Measurements from ENCODE around the gene MYO9B.

MYO9B gene, protein sequence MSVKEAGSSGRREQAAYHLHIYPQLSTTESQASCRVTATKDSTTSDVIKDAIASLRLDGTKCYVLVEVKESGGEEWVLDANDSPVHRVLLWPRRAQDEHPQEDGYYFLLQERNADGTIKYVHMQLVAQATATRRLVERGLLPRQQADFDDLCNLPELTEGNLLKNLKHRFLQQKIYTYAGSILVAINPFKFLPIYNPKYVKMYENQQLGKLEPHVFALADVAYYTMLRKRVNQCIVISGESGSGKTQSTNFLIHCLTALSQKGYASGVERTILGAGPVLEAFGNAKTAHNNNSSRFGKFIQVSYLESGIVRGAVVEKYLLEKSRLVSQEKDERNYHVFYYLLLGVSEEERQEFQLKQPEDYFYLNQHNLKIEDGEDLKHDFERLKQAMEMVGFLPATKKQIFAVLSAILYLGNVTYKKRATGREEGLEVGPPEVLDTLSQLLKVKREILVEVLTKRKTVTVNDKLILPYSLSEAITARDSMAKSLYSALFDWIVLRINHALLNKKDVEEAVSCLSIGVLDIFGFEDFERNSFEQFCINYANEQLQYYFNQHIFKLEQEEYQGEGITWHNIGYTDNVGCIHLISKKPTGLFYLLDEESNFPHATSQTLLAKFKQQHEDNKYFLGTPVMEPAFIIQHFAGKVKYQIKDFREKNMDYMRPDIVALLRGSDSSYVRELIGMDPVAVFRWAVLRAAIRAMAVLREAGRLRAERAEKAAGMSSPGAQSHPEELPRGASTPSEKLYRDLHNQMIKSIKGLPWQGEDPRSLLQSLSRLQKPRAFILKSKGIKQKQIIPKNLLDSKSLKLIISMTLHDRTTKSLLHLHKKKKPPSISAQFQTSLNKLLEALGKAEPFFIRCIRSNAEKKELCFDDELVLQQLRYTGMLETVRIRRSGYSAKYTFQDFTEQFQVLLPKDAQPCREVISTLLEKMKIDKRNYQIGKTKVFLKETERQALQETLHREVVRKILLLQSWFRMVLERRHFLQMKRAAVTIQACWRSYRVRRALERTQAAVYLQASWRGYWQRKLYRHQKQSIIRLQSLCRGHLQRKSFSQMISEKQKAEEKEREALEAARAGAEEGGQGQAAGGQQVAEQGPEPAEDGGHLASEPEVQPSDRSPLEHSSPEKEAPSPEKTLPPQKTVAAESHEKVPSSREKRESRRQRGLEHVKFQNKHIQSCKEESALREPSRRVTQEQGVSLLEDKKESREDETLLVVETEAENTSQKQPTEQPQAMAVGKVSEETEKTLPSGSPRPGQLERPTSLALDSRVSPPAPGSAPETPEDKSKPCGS (N-terminal part only)

DNA sequence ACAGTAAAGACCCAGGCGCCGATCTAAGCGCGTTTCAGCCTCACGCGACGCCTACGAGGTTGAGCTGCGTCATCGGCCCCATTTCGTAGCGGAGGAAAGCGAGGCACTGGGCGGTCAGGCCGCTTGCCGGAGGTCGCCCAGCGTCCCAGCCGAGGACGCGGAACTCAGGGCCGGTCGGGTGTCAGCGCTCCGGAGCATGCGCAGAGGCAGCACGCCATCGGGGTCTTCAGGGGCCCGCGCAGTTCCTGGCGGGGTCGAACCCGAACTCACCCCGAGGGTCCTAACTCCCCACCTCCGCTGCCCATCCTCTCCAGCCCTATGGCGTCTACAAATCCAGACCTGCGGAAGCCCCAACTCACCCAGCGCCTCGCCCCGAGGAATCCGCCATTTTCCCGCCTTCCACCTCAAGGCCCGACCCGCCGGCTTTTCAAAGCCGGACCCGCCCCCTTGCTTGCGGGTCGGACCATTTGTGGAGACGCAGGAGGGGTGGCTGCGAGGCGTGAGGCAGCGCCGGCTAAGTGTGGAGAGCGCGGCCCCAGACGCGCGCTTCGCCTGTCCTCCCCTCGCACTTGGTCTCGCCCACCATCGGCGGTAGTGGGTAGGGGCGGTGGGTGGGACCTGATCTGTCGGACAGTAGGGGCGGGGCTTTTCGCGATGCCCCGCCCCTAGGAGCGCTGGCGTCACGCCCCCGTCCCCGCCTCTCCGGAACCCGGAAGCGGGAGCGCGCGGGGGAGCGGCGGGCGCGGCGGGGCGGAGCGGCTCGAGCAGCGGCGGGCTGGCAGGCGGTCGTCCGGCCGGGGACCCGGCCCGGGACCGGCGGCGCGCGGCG is at the start of gene MYO9B, which contains the start of gene HAUS8:
Gene MYO9B, plus strand, starts transcription at position 743 of the 829 bp plus-strand sequence. CDS start 25,941 bp downstream, outside the sequence.
Gene HAUS8, minus strand, starts transcription at position 418 of the 829 bp plus-strand sequence. Its CDS starts 30 bp downstream, at position 388.
- peak within 1 kb of the TSS; percentile 88 for H3K27ac Mint-ChIP-seq
- peaks cover 68% of the 10 kb centered on the region for H3K4me1 Mint-ChIP-seq (ENCODE audit: low read depth)
- H3K9me3 Mint-ChIP-seq, result no peaks in the 10 kb centered on the region
- H3K36me3 Mint-ChIP-seq (ENCODE audit: low read depth), result peaks cover 60% of the 10 kb centered on the region
- no peaks in the 10 kb centered on the region for H3K27me3 Mint-ChIP-seq
- intact Hi-C loops (cut with micrococcal nuclease), result loop anchor here (1.0 to 10.0 kb wide), 5 partner anchors 16 to 151 kb away; partner anchors contain the start of gene OCEL1
- H3K4me3 Mint-ChIP-seq, result peak within 1 kb of the TSS; percentile 90

DNA sequence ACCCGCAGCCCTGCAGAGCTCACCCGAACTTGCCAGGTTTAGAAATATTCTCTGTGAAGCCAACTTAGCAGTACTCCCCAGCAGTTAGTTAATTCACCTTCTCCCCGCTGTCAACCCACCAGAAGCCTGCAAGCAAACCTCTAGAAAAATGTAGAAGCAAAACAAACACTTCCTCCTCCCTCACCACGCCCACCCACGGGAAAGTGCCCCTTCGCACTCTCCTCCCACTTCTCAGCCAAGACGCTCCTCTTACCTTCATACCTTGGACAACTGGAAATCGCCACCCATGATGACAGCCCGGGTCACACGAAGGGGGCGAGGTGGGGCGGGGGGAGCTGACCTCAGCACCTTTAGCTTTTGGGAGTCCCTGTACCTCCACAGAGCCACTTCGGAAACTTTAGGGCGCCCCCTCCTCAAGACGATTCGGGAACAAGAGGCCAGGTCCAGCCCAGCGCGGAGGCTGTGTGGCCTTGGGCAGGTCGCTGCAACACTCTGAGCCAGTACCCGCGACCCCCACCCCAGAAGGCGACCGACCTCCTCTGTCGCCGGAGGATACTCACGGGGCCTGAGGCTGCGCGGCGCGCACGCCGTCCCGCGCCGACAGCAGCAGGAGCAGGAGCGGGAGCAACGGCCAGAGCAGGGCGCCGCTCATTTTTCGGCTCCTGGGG is 49.5 kb upstream of the MYO9B start:
- Mint-ChIP-seq H3K4me3 (peak overlapping the region; percentile 71), H3K36me3 (ENCODE audit: low read depth) (no peaks in the 10 kb centered on the region), H3K27ac (peak overlapping the region; percentile 30), H3K9me3 (peaks cover 18% of the 10 kb centered on the region), H3K4me1 (ENCODE audit: low read depth) (peaks cover 58% of the 10 kb centered on the region), H3K27me3 (peaks cover 56% of the 10 kb centered on the region)
- intact Hi-C loops (cut with micrococcal nuclease), result no loop called here

DNA sequence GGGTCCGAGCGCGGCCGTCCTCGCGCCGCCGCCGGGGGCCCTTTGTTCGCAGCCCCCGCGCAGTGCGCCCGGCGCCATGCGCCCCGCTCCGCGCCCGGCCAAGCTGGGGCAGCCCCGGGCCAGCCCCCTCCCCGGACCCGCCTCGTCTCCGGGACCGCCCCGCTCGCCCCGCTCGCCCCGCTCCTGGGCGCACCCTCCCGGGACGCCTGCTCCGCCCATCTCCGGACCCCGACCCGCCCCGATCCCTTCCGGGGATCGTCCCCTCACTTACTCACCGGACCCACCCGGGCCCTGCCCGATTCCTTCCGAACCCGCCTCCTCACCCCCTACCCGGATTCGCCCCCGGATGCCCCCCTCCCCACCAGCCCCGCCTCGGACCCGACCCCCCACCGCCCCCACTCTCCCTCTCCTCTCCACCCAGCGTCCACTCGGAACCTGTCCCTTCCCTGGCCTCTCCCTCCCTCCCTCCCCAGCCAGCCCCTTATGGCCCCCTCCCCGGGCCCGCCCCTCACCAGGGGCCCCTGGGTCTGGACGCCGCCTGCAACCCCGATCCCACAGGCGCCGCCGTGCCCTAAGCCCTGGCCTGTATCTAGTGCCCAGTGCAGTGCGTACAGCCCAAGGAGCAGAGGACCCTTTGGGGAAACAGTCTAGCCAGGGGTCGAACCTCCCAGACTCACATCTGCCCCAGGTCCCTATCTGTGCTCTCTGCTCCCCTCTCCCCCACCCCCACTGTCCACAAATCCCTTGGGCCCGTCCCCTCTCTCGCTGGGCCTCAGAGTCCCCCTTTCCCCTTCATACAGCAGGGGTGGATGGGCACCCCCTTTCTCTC is 48.7 kb upstream of the MYO9B start, which contains the start of gene CPAMD8:
Gene CPAMD8, minus strand, starts transcription at position 105 of the 829 bp plus-strand sequence. CDS start 168 bp downstream, outside the sequence.
- Mint-ChIP-seq H3K27me3 (peaks cover 59% of the 10 kb centered on the region), H3K36me3 (ENCODE audit: low read depth) (no peaks in the 10 kb centered on the region), H3K9me3 (peaks cover 18% of the 10 kb centered on the region), H3K4me3 (peak within 1 kb of the TSS; percentile 71), H3K27ac (peak within 1 kb of the TSS; percentile 30), H3K4me1 (ENCODE audit: low read depth) (peaks cover 50% of the 10 kb centered on the region)
- intact Hi-C loops (cut with micrococcal nuclease), result no loop called here

DNA sequence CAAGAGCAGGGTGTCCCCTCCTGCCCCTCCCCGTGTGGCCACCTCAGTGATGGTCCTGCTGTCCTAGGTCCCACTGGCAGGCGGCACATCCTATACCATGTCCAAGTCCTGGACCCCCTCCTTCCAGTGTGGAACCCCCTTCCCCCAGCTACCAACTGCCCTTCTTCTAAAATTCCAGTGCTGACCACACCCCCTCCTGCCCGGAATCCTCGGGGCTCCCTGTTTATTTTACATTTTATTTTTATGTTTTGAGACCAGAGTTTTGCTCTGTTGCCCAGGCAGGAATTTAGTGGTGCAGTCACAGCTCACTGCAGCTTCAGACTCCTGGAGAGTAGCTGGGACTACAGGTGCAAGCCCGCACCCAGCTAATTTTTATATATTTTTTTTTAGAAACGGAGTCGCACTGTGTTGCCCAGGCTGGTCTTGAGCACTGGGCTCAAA is 48.0 kb upstream of the MYO9B start:
- no peak overlapping the region for H3K27ac Mint-ChIP-seq
- peaks cover 62% of the 10 kb centered on the region for H3K27me3 Mint-ChIP-seq
- intact Hi-C loops (cut with micrococcal nuclease), result no loop called here
- H3K4me1 Mint-ChIP-seq (ENCODE audit: low read depth), result peaks cover 43% of the 10 kb centered on the region
- no peaks in the 10 kb centered on the region for H3K36me3 Mint-ChIP-seq (ENCODE audit: low read depth)
- H3K9me3 Mint-ChIP-seq, result peaks cover 18% of the 10 kb centered on the region
- peak overlapping the region; percentile 21 for H3K4me3 Mint-ChIP-seq

DNA sequence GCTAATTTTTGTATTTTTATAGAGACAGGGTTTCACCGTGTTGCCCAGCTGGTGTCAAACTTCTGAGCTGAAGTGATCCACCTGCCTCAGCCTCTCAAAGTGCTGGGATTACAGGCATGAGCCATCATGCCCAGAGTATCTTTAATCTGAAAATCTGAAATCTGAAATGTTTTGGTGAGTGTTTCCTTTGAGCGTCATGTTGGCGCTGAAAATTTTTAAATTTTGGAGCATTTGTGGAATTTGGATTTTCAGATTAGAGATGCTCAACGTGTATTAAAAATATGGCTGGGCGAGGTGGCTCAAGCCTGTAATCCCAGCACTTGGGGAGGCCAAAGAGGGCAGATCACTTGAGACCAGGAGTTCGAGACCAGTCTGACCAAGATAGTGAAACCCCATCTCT is 43.8 kb upstream of the MYO9B start:
- Mint-ChIP-seq H3K9me3 (no peaks in the 10 kb centered on the region), H3K4me3 (no peak overlapping the region), H3K36me3 (ENCODE audit: low read depth) (no peaks in the 10 kb centered on the region), H3K27ac (no peak overlapping the region), H3K27me3 (peaks cover 56% of the 10 kb centered on the region), H3K4me1 (ENCODE audit: low read depth) (peaks cover 28% of the 10 kb centered on the region)
- intact Hi-C loops (cut with micrococcal nuclease), result loop anchor here (10.0 kb wide), 1 partner anchor 77 kb away; no protein-coding TSS in a partner anchor

DNA sequence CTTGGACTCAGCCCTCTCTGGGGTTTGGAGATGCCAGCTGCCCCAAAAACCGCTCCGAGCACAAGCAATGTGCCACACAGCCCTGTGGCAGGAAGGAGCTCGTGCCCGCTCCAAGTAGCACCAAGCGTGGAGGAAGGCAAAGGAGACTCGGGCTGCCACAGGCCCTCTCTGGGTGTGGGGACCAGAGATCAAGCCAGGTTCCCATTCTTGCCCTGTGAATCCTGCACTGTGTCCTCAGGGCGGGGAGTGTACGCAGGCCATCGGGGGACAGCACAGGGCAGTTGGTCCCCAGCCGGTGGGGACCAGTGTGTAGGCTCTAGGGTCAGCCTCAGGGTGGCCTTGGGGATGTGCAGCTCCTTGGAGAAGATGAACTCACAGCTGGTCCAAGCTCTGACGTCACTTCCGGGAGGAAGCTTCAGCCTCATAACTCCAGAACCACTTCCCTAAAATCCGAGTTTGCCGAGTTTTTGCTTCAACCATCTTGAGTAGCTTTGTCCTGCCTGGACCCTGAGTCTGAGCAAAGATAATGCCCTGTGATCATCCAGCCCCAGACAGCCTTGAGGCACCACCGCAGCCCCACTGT is 39.6 kb upstream of the MYO9B start:
- Mint-ChIP-seq H3K4me3 (peak overlapping the region; percentile 41), H3K9me3 (no peaks in the 10 kb centered on the region), H3K4me1 (ENCODE audit: low read depth) (peaks cover 15% of the 10 kb centered on the region), H3K27ac (peak overlapping the region; percentile 77), H3K27me3 (peaks cover 33% of the 10 kb centered on the region), H3K36me3 (ENCODE audit: low read depth) (no peaks in the 10 kb centered on the region)
- intact Hi-C loops (cut with micrococcal nuclease), result loop anchor here (10.0 kb wide), 1 partner anchor 81 kb away; no protein-coding TSS in a partner anchor

DNA sequence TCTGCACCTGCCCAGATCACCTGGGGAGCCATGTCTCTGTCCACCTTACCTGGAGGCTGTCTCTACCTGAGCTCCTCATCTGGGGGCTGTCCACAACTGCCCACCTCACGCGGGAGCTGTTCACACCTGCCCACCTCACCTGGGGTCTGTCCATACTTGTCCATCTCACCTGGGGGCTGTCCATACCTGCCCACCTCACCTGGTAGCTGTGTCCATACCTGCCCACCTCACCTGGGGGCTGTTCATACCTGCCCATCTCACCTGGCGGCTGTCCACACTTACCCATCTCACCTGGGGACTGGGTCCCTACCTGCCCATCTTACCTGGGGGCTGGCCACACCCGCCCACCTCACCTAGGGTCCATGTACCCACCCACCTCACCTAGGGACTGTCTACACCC is 38.9 kb upstream of the MYO9B start:
- Mint-ChIP-seq H3K9me3 (no peaks in the 10 kb centered on the region), H3K36me3 (ENCODE audit: low read depth) (no peaks in the 10 kb centered on the region), H3K27me3 (peaks cover 31% of the 10 kb centered on the region), H3K27ac (peak overlapping the region; percentile 77), H3K4me3 (no peak overlapping the region), H3K4me1 (ENCODE audit: low read depth) (peaks cover 15% of the 10 kb centered on the region)
- intact Hi-C loops (cut with micrococcal nuclease), result loop anchor here (10.0 kb wide), 1 partner anchor 82 kb away; no protein-coding TSS in a partner anchor

DNA sequence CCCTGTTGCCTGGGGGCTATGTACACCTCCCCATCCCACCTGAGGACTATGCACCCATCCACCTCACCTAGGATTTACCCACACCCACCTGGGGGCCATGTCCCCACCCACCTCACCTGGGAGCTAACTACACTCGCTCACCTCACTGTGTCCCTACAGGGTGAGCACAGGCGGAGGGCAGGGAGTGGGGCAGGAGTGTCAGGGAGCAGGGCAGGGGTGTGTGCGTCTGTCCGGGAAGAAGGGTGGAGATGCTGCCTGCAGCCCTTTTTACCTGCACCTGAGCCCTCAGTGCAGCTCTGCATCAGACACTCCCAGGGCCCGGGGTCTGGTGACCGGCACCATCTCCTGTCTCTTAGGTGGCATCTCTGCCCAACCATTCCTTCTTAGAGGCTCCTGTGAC is 38.4 kb upstream of the MYO9B start:
- intact Hi-C loops (cut with micrococcal nuclease), result loop anchor here (10.0 kb wide), 1 partner anchor 82 kb away; no protein-coding TSS in a partner anchor
- H3K9me3 Mint-ChIP-seq, result no peaks in the 10 kb centered on the region
- H3K27ac Mint-ChIP-seq, result peak overlapping the region; percentile 77
- H3K4me3 Mint-ChIP-seq, result no peak overlapping the region
- H3K36me3 Mint-ChIP-seq (ENCODE audit: low read depth), result no peaks in the 10 kb centered on the region
- H3K27me3 Mint-ChIP-seq, result peaks cover 36% of the 10 kb centered on the region
- peaks cover 15% of the 10 kb centered on the region for H3K4me1 Mint-ChIP-seq (ENCODE audit: low read depth)

DNA sequence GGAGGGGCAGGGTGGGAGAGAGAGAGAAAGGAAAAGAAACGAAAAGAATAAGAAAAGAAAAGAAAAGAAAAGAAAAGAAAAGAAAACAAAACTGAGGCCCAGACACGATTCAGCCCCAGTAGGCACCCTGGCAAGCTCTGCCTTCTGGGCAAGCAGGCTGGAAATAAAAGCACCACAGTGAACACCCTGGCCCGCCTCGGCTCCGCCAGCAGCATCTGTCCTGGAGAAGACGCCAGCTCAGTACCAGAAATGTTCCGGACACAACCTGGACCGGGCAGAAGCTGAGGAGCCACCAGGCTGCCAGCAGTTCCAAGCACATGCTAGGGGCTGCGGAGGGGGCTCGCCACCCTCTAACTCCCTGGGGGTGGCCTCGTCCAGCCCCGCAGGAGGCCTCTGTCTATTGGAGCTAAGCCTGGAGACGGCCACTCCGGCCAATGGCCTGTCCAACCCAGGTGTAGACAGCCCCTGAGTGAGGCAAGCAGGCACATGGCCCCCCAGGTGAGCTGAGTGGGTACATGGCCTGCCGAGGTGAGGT is 37.5 kb upstream of the MYO9B start:
- Mint-ChIP-seq H3K4me1 (ENCODE audit: low read depth) (peaks cover 15% of the 10 kb centered on the region), H3K27ac (peak overlapping the region; percentile 77), H3K4me3 (no peak overlapping the region), H3K9me3 (no peaks in the 10 kb centered on the region), H3K36me3 (ENCODE audit: low read depth) (no peaks in the 10 kb centered on the region), H3K27me3 (peaks cover 36% of the 10 kb centered on the region)
- intact Hi-C loops (cut with micrococcal nuclease), result loop anchor here (10.0 kb wide), 1 partner anchor 83 kb away; no protein-coding TSS in a partner anchor

DNA sequence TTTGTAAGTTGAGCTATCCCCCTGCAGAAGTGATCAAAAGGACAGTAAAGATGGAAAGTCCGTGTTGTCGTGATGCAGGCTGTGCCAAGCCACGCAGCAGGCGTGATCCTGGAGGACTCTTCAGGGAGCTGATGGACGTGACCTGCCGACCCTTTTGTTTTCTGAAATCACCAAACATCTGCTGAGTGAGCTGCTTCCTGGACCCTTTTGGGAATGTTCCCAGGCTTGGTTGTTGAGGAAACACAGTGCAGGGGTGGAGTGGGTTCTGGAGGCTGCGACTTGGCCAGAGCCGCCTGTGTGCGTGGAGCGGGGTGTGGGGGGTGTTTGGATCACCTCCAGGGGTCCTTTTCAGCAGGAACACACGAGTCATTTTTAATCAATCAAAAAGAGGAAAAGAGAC is 33.6 kb upstream of the MYO9B start:
- Mint-ChIP-seq H3K27me3 (peaks cover 26% of the 10 kb centered on the region), H3K9me3 (no peaks in the 10 kb centered on the region), H3K4me1 (ENCODE audit: low read depth) (peaks cover 2% of the 10 kb centered on the region), H3K36me3 (ENCODE audit: low read depth) (no peaks in the 10 kb centered on the region), H3K4me3 (no peak overlapping the region), H3K27ac (no peak overlapping the region)
- intact Hi-C loops (cut with micrococcal nuclease), result no loop called here

DNA sequence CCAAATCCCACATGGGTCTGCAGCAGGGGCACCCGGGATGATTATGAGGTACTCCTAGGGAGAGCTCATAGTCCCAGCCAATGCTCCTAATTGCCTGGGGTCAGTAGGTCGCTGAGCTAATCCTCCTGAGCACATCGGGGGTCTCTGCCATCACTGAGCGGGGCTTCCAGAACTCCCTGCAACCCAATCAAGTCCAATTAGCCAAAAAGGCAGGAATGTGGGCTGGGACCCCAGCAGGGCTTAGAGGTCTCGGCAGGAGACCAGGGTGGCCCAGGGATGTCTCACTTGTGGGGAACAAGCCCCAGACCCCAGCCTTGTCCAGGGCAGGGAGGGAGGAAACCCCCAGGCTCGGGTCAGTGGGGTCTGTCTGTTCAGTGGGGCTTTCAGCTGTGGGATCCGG is 31.8 kb upstream of the MYO9B start:
- intact Hi-C loops (cut with micrococcal nuclease), result no loop called here
- no peaks in the 10 kb centered on the region for H3K4me1 Mint-ChIP-seq (ENCODE audit: low read depth)
- no peak overlapping the region for H3K4me3 Mint-ChIP-seq
- no peaks in the 10 kb centered on the region for H3K9me3 Mint-ChIP-seq
- H3K36me3 Mint-ChIP-seq (ENCODE audit: low read depth), result peaks cover 7% of the 10 kb centered on the region
- H3K27me3 Mint-ChIP-seq, result peaks cover 26% of the 10 kb centered on the region
- no peak overlapping the region for H3K27ac Mint-ChIP-seq
